ENCODE data around the gene PRDM4. TPM values are rescaled to one million over a fixed set of nuclear protein-coding genes. Genes with fewer than 3 reads are reported as not detected.
A peak's percentile ranks its signal among the peaks of the same experiment; 100 is the strongest.

Gene PRDM4
- total and polyA plus RNA-seq, 2 of the 13 experiments (the other 11 are each of a cell fraction or from before 2014, with no cell fraction given), result 9.9 to 15.3 TPM

DNA sequence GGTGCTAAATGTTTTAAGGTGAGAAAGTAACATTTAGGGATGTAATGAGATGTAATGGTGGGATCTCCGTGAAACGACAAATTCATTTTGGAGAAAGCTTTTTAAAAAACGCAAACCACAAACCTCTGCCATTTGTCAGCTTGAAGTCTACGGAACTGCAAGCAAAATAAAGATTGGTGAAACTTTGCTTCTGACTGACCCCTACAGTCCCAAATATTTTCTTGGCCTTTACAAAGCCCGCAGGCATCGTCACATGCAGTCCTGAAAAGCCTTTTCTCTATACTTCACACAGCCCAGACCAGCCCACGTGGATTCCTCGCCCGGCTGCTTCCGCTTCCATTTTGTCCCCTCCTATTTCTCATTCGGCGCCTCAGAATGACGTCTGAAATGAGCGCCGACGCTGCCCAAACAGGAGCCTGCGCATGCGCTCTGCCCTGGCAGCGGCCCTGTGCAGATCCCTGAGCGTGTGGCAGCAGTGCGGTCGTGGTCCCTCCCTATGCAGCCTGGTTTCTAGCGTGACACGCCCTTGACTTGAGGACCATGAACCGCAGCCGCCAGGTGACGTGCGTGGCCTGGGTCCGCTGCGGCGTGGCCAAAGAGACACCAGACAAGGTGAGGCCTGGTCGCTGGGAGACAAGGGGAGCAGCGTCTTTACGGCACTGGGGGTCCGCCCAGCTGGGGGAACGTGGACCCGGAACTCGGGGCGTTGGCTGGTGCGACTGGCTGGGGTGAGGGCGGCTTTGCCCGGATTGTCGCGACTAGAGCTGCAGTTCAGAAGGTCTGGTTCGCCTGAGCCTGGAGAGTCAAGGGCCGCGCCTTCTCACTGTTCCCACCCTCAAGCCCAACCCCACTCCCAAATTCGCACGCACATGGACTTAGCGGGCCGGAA is 75.3 kb downstream of the PRDM4 start, which contains the start of gene PWP1 (continued):
- TF ChIP-seq, protein P1, sequence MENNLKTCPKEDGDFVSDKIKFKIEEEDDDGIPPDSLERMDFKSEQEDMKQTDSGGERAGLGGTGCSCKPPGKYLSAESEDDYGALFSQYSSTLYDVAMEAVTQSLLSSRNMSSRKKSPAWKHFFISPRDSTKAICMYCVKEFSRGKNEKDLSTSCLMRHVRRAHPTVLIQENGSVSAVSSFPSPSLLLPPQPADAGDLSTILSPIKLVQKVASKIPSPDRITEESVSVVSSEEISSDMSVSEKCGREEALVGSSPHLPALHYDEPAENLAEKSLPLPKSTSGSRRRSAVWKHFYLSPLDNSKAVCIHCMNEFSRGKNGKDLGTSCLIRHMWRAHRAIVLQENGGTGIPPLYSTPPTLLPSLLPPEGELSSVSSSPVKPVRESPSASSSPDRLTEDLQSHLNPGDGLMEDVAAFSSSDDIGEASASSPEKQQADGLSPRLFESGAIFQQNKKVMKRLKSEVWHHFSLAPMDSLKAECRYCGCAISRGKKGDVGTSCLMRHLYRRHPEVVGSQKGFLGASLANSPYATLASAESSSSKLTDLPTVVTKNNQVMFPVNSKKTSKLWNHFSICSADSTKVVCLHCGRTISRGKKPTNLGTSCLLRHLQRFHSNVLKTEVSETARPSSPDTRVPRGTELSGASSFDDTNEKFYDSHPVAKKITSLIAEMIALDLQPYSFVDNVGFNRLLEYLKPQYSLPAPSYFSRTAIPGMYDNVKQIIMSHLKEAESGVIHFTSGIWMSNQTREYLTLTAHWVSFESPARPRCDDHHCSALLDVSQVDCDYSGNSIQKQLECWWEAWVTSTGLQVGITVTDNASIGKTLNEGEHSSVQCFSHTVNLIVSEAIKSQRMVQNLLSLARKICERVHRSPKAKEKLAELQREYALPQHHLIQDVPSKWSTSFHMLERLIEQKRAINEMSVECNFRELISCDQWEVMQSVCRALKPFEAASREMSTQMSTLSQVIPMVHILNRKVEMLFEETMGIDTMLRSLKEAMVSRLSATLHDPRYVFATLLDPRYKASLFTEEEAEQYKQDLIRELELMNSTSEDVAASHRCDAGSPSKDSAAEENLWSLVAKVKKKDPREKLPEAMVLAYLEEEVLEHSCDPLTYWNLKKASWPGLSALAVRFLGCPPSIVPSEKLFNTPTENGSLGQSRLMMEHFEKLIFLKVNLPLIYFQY (CRISPR knock-in tag; IDR thresholded peaks at IDR 0.05; ENCODE audit: borderline replicate concordance), result no peak
- no peak for TF ChIP-seq PCBP1 (IDR thresholded peaks at IDR 0.05; ENCODE audit: borderline replicate concordance, low read depth, low read length)
- peak; percentile 85 for TF ChIP-seq ASH2L (IDR thresholded peaks at IDR 0.05; ENCODE audit: insufficient read length, low read depth, low read length)
- peak; percentile 63; the same call in 1 of the 2 replicates for TF ChIP-seq ZNF460 (CRISPR knock-in tag; IDR thresholded peaks at IDR 0.05; ENCODE audit: borderline replicate concordance)
- peak; percentile 93 for TF ChIP-seq ZBTB38 (CRISPR knock-in tag; IDR thresholded peaks at IDR 0.05)
- no peak for TF ChIP-seq ZNF790 (CRISPR knock-in tag; IDR thresholded peaks at IDR 0.05; ENCODE audit: borderline replicate concordance)
- TF ChIP-seq ZBTB7B (CRISPR knock-in tag; IDR thresholded peaks at IDR 0.05), result peak; percentile 74
- TF ChIP-seq, protein P2, sequence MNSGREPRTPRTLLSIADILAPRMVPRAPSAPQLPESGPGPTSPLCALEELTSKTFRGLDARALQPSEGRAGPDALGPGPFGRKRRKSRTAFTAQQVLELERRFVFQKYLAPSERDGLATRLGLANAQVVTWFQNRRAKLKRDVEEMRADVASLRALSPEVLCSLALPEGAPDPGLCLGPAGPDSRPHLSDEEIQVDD (CRISPR knock-in tag; IDR thresholded peaks at IDR 0.05; ENCODE audit: borderline replicate concordance), result peak; percentile 82; the same call in 1 of the 2 replicates
- no peak for TF ChIP-seq TRIM24 (CRISPR knock-in tag; IDR thresholded peaks at IDR 0.05)
- TF ChIP-seq, protein P3, sequence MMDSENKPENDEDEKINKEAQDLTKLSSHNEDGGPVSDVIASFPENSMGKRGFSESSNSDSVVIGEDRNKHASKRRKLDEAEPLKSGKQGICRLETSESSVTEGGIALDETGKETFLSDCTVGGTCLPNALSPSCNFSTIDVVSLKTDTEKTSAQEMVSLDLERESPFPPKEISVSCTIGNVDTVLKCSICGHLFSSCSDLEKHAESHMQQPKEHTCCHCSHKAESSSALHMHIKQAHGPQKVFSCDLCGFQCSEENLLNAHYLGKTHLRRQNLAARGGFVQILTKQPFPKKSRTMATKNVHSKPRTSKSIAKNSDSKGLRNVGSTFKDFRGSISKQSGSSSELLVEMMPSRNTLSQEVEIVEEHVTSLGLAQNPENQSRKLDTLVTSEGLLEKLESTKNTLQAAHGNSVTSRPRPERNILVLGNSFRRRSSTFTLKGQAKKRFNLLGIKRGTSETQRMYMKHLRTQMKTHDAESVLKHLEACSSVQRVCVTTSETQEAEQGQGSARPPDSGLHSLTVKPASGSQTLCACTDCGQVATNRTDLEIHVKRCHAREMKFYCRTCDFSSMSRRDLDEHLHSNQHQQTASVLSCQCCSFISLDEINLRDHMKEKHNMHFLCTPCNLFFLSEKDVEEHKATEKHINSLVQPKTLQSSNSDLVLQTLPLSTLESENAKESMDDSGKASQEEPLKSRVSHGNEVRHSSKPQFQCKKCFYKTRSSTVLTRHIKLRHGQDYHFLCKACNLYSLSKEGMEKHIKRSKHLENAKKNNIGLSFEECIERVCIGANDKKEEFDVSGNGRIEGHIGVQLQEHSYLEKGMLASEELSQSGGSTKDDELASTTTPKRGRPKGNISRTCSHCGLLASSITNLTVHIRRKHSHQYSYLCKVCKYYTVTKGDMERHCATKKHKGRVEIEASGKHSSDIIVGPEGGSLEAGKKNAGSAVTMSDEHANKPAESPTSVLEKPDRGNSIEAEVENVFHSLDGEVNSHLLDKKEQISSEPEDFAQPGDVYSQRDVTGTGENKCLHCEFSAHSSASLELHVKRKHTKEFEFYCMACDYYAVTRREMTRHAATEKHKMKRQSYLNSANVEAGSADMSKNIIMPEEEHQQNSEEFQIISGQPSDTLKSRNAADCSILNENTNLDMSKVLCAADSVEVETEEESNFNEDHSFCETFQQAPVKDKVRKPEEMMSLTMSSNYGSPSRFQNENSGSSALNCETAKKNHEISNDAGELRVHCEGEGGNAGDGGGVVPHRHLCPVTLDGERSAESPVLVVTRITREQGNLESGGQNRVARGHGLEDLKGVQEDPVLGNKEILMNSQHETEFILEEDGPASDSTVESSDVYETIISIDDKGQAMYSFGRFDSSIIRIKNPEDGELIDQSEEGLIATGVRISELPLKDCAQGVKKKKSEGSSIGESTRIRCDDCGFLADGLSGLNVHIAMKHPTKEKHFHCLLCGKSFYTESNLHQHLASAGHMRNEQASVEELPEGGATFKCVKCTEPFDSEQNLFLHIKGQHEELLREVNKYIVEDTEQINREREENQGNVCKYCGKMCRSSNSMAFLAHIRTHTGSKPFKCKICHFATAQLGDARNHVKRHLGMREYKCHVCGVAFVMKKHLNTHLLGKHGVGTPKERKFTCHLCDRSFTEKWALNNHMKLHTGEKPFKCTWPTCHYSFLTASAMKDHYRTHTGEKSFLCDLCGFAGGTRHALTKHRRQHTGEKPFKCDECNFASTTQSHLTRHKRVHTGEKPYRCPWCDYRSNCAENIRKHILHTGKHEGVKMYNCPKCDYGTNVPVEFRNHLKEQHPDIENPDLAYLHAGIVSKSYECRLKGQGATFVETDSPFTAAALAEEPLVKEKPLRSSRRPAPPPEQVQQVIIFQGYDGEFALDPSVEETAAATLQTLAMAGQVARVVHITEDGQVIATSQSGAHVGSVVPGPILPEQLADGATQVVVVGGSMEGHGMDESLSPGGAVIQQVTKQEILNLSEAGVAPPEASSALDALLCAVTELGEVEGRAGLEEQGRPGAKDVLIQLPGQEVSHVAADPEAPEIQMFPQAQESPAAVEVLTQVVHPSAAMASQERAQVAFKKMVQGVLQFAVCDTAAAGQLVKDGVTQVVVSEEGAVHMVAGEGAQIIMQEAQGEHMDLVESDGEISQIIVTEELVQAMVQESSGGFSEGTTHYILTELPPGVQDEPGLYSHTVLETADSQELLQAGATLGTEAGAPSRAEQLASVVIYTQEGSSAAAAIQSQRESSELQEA (CRISPR knock-in tag; IDR thresholded peaks at IDR 0.05; ENCODE audit: not compliant biosample characterization), result no peak
- peak; percentile 91 for TF ChIP-seq ZMYM4 (CRISPR knock-in tag; IDR thresholded peaks at IDR 0.05)
- TF ChIP-seq, protein P4, sequence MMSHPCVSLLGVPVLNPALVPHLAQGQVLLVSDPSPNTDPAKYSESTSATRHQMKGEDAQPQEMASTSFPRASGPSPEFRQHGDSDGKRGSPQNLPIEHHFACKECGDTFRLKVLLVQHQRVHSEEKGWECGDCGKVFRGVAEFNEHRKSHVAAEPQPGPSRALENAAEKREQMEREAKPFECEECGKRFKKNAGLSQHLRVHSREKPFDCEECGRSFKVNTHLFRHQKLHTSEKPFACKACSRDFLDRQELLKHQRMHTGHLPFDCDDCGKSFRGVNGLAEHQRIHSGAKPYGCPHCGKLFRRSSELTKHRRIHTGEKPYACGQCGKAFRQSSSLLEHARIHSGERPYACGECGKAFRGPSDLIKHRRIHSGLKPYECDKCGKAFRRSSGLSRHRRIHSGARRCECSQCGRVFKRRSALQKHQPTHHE (CRISPR knock-in tag; IDR thresholded peaks at IDR 0.05; ENCODE audit: borderline replicate concordance), result peak; percentile 83; the same call in 1 of the 2 replicates
- no peak for TF ChIP-seq THYN1 (CRISPR knock-in tag; IDR thresholded peaks at IDR 0.05; ENCODE audit: borderline replicate concordance, low read depth)
- TF ChIP-seq NFRKB (IDR thresholded peaks at IDR 0.05), result peak; percentile 91
